Stimulated activated naive CD8-positive, alpha-beta T cell treated with anti-CD3 and anti-CD28 coated beads, Interleukin-15, amount 100 ng/mL, for 72 hours (primary cell): ENCODE measurements around the gene BNIP5.

ENCODE experiments used
- ATAC-seq: fragments of 150-1000 bp; cut with Tn5 transposase; 2 replicates; pipeline ENCODE4 v1.10.0; 2021; ENCODE audit warnings: mild to moderate bottlenecking, moderate library complexity
- DNase-seq, 2 donors: peaks; one replicate each; pipeline ENCODE4 v3.0.0; 2021 to 2022
- H3K27ac Mint-ChIP-seq, 2 donors: one replicate each; pipeline ENCODE4 v1.8.0; 2022; ENCODE audit warnings: mild to moderate bottlenecking in 2 of 2, mixed read lengths in 2 of 2, moderate library complexity in 2 of 2
- H3K27me3 Mint-ChIP-seq: one replicate; pipeline ENCODE4 v1.8.0; 2022; ENCODE audit warnings: mixed read lengths
- H3K4me1 Mint-ChIP-seq: one replicate; pipeline ENCODE4 v1.8.0; 2022; ENCODE audit warnings: mild to moderate bottlenecking, mixed read lengths
- H3K4me3 Mint-ChIP-seq, 2 donors: one replicate each; pipeline ENCODE4 v1.8.0; 2022; ENCODE audit warnings: mild to moderate bottlenecking in 2 of 2, mixed read lengths in 2 of 2, moderate library complexity in 1 of 2
- H3K9me3 Mint-ChIP-seq, 2 donors: one replicate each; pipeline ENCODE4 v1.8.0; 2022; ENCODE audit warnings: mixed read lengths in 2 of 2

The BNIP5 gene

DNA sequence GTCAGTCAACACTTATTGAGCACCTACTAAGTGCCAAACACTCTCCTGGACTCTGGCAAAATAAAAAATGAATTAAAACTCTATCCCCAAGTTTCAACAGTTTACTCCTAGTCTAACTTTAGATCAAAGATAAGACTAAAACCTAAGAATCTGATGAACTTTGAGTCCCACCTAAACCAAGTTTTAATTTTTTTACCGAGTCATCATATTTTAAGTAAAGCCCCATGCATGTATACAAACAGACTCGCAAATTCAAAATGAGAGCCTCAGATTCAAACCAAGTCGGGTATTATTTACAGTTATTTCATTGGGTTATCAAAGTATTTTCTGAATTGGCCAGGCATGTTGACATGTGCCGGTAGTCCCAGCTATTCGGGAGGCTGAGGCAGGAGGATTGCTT lies 28.2 kb downstream of the BNIP5 start:
- H3K4me3 Mint-ChIP-seq, result no peak overlapping the region
- no peak for ATAC-seq
- H3K27ac Mint-ChIP-seq, result no peak overlapping the region
- H3K27me3 Mint-ChIP-seq, result peaks cover 8% of the 10 kb centered on the region
- DNase-seq, result no peak
- H3K9me3 Mint-ChIP-seq, result no peaks in the 10 kb centered on the region
- peaks cover 5% of the 10 kb centered on the region for H3K4me1 Mint-ChIP-seq

DNA sequence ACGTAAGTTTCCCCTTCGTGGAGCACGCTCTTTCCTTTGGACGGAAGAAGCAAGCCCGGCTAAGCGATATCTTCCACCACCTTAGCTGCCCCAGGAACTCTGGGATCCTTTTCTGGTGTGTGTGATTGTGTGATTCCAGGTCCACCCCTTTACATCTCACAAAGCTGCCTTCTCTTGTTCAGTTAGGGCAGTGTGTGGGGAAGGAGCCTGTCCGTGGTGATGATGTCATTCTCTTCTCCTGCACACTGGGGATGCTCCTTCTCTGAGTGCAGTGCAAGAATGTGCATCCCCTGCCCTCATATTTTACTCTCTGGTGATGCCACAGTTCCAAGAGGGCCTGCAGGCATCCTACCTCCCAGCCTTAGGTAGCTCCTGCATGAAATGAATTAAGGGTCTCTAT lies 30.3 kb downstream of the BNIP5 start:
- no peak for DNase-seq
- Mint-ChIP-seq H3K4me1 (peaks cover 15% of the 10 kb centered on the region), H3K4me3 (no peak overlapping the region), H3K9me3 (no peaks in the 10 kb centered on the region), H3K27ac (no peak overlapping the region), H3K27me3 (peaks cover 18% of the 10 kb centered on the region)
- ATAC-seq, result no peak

DNA sequence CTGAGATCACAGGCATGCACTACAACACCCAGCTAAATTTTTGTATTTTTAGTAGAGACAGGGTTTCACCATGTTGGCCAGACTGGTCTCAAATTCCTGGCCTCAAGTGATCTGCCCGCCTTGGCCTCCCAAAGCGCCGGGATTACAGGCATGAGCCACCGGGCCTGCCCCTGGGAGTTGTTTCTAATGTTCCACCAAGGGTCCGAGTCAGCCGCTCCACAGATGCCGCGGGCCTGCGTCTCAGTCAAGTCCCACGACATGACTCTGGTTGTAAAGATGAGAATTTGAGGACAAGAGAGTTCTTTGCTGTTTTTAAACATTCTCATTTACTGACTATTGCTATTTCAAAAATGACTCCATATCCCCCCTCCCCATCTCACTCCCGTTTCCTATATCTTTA lies 30.8 kb downstream of the BNIP5 start:
- H3K9me3 Mint-ChIP-seq, result no peaks in the 10 kb centered on the region
- DNase-seq, result no peak
- H3K27me3 Mint-ChIP-seq, result peaks cover 18% of the 10 kb centered on the region
- no peak overlapping the region for H3K27ac Mint-ChIP-seq
- peaks cover 15% of the 10 kb centered on the region for H3K4me1 Mint-ChIP-seq
- no peak overlapping the region for H3K4me3 Mint-ChIP-seq
- no peak for ATAC-seq

DNA sequence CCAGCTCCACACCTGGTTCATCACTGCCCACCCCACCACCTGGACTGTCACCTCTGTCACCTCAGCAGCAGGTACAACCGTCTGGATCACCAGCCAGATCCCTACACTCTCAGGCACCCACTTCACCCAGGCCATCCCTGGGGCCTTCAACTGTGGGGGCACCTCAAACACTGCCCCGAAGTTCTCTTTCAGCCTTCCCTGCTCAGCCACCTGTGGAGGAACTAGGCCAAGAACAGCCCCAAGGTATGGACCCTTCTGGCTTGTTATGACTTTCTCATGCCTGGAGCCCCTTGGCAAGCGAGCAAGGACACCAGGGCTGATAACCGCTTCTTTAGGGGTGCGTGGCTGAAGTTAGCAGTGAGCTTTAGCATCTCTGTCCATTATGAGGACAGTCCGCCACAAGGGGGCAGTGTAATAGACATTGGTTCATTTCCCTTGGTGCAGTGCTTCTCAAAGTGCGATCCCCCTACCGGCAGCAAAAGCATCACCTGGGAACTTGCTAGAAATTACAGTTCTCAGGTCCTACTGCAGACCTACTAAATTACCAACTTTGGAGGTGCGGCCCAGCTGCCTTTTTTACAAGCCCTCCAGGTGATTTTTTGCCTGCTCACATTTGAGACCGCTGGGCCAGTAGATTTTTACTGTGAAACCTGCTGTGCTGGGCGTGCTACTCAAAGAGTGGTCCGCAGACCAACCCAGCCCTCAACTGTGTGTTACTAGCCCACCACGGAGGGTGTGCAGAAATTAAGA lies 34.3 kb downstream of the BNIP5 start:
- Mint-ChIP-seq H3K4me1 (peaks cover 10% of the 10 kb centered on the region), H3K4me3 (no peak overlapping the region), H3K9me3 (no peaks in the 10 kb centered on the region), H3K27ac (no peak overlapping the region), H3K27me3 (peaks cover 19% of the 10 kb centered on the region)
- peak; percentile 97 for ATAC-seq
- DNase-seq, result peak; percentile 88 to 90

DNA sequence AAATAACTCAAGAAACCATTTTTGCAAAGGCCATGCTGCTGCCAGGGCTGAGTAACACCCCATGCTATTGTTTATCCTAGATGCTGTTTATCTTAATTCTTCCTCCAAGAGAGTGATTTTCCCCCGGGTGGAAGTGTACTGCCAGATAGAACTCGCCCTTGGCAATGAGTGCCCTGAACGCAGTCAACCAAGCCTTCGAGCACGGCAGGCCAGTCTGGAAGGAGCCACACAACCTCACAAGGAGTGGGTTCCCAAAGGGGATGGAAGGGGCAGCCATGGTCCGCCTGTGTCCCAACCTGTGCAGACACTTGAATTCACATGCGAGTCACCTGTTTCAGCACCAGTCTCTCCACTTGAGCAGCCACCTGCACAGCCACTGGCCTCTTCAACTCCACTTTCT lies 34.9 kb downstream of the BNIP5 start:
- H3K4me1 Mint-ChIP-seq, result peaks cover 10% of the 10 kb centered on the region
- no peak overlapping the region for H3K27ac Mint-ChIP-seq
- no peak overlapping the region for H3K4me3 Mint-ChIP-seq
- DNase-seq (no peak), ATAC-seq (no peak)
- H3K27me3 Mint-ChIP-seq, result peaks cover 20% of the 10 kb centered on the region
- H3K9me3 Mint-ChIP-seq, result no peaks in the 10 kb centered on the region

DNA sequence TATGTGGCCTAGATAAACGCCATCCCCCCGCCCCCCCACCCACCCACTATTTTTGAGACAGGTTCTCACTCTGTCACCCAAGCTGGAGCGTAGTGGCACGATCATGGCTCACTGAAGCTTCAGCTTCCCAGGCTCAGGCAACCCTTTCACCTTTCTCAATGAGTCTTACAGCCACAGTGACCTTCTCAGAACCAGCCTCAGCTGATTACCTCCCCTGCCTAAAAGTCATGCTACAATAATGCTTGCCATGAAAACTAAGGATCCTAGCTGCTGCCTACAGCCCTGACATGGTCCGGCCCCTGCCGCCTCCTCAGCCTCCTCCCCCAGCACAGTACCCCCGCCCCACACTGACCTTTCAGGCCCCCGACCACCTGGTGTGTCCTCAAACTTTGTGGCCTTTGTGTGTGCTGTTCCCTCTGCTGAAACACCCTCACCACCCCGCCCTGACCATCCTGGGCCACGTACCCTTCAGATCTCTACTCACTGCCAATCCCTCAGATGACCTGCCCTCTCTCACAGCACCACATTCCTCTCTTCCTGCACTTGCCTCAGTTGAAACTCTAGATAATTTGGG lies 35.5 kb downstream of the BNIP5 start:
- Mint-ChIP-seq H3K27me3 (peaks cover 20% of the 10 kb centered on the region), H3K9me3 (no peaks in the 10 kb centered on the region), H3K4me1 (peaks cover 10% of the 10 kb centered on the region), H3K4me3 (no peak overlapping the region), H3K27ac (no peak overlapping the region)
- DNase-seq, result no peak
- ATAC-seq, result no peak

DNA sequence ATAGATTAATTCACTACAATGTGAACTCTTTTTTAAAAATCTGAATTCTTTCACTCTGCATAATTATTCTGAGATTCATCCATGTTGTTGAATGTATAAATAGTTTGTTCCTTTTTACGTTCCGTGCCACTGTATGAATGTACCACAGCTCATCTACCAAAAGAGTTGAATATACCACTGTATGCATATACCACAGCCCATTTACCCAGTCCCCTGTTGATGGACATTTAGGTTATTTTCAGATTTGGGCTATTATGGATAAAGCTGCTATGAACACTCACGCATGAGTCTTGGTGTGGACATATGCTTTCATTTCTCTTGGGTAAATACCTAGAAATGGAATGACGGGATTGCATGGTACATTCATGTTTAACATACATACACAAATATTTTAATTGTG lies 38.7 kb downstream of the BNIP5 start:
- peaks cover 20% of the 10 kb centered on the region for H3K27me3 Mint-ChIP-seq
- H3K4me3 Mint-ChIP-seq, result no peak overlapping the region
- H3K9me3 Mint-ChIP-seq, result no peaks in the 10 kb centered on the region
- H3K27ac Mint-ChIP-seq, result no peak overlapping the region
- no peak for ATAC-seq
- DNase-seq, result no peak
- peaks cover 10% of the 10 kb centered on the region for H3K4me1 Mint-ChIP-seq

DNA sequence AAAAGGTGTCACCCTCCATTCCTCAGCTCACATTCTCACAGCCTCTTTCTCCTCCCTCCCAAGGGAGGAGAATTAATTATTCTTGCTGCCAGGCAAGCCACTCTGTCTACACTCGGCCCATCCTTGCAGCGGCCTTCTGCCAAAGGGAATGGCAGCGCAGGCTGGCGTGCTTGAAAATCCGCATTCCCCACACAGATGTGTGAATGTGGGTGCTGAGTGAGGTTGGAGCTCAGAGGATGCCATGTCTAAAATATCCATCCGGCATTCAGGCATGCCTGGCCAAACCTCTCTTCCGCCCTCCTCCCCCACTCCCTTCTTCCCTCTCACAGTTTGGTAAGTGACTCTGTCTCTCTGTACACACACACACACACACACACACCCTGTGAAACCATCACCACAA lies 39.2 kb downstream of the BNIP5 start:
- H3K4me3 Mint-ChIP-seq, result no peak overlapping the region
- peaks cover 18% of the 10 kb centered on the region for H3K27me3 Mint-ChIP-seq
- ATAC-seq (no peak), DNase-seq (no peak)
- no peak overlapping the region for H3K27ac Mint-ChIP-seq
- H3K4me1 Mint-ChIP-seq, result peaks cover 6% of the 10 kb centered on the region
- H3K9me3 Mint-ChIP-seq, result no peaks in the 10 kb centered on the region

DNA sequence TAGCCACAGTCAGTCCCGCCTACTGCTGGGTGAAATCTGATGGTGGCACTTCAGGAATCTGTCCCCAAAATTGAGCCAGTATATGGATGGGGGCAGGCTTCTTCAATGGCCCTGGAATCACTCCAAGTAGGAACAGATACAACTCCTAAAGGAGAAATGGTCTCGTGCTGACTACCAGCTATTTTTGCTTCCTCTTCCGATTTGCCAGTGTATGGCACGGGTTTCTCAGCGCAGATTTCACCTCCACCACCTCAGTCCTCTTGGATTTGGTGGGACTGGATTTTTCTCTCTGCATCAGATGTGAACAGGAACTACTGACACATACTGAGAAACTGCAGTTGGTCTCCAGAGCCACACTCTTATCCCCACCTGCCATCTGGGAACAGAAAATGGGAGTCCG lies 39.6 kb downstream of the BNIP5 start:
- Mint-ChIP-seq H3K9me3 (no peaks in the 10 kb centered on the region), H3K4me3 (no peak overlapping the region), H3K27ac (no peak overlapping the region), H3K27me3 (peaks cover 14% of the 10 kb centered on the region), H3K4me1 (peaks cover 2% of the 10 kb centered on the region)
- ATAC-seq (no peak), DNase-seq (no peak)

DNA sequence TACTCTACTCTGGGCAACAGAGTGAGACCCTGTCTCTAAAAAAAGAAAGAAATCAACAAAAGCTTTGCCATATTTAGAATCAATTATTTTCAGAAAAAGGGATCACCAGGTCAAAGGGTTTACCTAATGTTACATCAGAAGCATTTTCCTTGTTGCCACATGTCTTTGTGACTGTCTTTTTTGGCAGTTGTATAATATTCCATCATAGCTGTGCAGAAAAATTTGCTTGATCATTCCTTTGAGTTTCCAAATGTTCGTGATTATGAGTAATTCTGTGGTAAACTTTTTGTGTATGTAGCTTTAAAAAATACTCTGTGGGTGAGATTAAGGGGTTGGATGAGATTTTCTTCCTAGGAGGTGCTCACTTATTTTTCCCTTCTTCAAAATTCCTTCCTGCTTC lies 40.4 kb downstream of the BNIP5 start:
- no peak for DNase-seq
- no peak for ATAC-seq
- Mint-ChIP-seq H3K9me3 (no peaks in the 10 kb centered on the region), H3K4me3 (no peak overlapping the region), H3K4me1 (peaks cover 4% of the 10 kb centered on the region), H3K27me3 (peaks cover 9% of the 10 kb centered on the region), H3K27ac (no peak overlapping the region)

DNA sequence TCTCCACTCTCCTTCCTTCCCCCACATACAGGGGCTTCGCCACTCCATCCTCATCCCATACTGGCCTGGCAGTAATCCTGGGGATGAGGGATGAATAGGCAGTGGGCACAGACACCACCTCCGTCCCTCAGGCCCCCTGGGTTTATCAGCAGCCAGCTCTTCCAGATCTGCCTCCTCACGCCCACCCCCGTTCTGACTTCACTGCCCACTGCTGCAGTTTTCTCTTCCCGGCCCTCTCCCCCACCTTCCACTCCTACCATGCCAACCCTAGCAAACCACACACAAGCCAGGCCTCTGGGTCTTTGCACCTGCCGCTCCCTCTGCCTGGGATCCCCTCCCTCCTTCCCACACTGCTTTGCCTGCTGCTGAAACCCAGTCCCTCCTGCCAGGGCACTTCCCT lies 44.5 kb downstream of the BNIP5 start:
- no peak overlapping the region for H3K4me3 Mint-ChIP-seq

DNA sequence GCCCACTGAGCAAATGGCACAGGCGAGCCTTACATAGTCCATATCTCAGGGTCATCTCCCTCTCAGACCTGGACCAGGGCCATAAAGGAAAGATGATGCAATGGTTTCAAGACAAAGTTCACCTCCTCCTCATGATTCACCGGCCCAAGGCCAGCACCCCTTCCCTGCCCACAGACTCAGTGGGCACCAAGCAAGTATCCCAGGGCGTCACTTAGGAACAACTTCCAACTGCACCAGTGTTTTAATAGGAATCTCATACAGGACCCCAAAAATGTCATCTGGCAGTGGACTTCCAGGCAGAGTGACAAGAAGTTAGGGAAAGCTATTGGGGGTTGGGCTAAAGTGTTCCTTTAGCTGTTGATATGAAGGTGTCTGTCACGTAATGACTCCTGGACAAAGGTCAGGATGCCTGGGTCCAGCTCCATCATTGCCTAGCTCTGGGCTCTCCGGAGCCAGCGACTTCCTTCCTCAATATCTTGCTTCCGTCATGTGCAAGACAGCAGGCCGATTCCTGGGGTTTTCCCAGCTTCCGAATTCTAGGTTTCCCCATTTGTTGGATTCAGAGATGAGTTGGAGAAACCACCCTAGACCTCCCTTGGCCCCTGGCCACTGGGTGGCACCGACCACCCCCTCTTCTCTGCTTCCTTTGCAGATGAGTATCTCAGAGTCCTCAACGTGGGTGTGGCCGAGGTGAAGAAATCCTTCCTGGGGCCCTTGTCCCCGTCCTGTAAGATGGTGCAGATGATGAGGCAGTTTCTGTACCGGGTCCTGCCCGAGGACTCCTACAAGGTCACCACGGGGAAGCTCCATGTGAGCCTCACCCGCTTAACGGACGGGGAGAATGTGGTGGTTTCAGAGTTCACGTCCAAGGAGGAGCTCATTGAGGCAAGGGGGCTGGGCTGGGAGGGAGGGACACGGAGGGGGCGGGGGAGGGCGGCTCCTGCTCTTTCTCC lies 45.7 kb downstream of the BNIP5 start:
- H3K4me3 Mint-ChIP-seq, result peak overlapping the region in 1 of 2 donors; percentile 19
- H3K27me3 Mint-ChIP-seq, result peaks cover 11% of the 10 kb centered on the region
- ATAC-seq (no peak), DNase-seq (no peak)
- no peaks in the 10 kb centered on the region for H3K9me3 Mint-ChIP-seq
- H3K27ac Mint-ChIP-seq, result peak overlapping the region in 1 of 2 donors; percentile 86
- H3K4me1 Mint-ChIP-seq, result peaks cover 19% of the 10 kb centered on the region

More for the DNA sequence above, 44.5 kb downstream of the BNIP5 start:
- Mint-ChIP-seq H3K27me3 (peaks cover 2% of the 10 kb centered on the region), H3K27ac (no peak overlapping the region), H3K9me3 (no peaks in the 10 kb centered on the region), H3K4me1 (peaks cover 19% of the 10 kb centered on the region)
- DNase-seq, result no peak
- peak; percentile 18 for ATAC-seq

DNA sequence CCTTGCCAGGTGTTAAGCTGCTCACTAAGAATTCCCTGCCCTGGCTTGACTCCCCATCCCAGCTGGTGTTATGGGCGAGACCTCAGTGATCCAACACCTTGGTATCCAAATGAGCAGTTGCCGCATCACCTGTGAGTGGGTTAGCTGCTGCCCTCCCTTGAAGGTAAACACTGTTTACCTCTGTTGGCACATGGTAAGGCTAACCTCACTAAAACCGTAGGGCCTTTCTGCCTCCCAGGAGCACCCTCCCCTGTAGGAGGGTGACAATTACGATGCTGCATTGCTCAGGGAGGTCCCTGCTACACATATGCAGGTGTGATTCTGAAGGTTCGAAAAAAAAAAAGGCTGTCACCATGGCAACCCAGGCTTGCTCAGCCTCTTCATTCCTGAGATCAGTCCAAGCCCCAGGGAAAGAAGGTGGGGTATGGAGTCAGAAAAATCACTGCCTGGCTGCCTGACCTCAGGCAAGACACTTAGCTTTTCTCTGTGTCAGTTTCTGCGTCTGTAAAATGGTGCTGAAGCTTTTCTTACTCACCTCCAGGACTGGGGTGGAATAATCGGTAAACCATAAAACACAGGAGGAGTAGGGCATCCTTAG lies 47.3 kb downstream of the BNIP5 start:
- Mint-ChIP-seq H3K4me3 (no peak overlapping the region), H3K4me1 (peaks cover 19% of the 10 kb centered on the region), H3K9me3 (no peaks in the 10 kb centered on the region), H3K27me3 (peaks cover 26% of the 10 kb centered on the region), H3K27ac (peak overlapping the region in 1 of 2 donors; percentile 73)
- no peak for ATAC-seq
- DNase-seq, result no peak

DNA sequence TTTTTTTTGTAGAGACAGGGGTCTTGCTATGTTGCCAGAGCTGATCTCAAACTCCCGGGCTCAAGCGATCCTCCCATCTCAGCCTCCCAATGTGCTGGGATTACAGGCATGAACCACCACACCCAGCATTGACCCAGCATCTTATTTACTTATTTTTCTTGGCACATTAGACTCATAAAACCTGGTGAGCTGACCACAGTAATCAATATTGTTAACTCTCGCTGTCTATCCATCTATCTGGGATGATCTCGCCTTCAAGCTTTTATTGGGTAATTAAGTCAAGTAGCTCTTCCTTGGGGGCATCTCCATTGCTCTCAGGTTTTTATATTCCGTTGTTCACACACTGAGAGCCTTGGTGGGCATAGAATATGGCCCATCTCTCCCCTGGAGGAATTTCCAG lies 49.8 kb downstream of the BNIP5 start:
- DNase-seq, result no peak
- no peaks in the 10 kb centered on the region for H3K9me3 Mint-ChIP-seq
- H3K27ac Mint-ChIP-seq, result no peak overlapping the region
- H3K27me3 Mint-ChIP-seq, result peaks cover 46% of the 10 kb centered on the region
- H3K4me3 Mint-ChIP-seq, result no peak overlapping the region
- H3K4me1 Mint-ChIP-seq, result peaks cover 19% of the 10 kb centered on the region
- ATAC-seq, result no peak

DNA sequence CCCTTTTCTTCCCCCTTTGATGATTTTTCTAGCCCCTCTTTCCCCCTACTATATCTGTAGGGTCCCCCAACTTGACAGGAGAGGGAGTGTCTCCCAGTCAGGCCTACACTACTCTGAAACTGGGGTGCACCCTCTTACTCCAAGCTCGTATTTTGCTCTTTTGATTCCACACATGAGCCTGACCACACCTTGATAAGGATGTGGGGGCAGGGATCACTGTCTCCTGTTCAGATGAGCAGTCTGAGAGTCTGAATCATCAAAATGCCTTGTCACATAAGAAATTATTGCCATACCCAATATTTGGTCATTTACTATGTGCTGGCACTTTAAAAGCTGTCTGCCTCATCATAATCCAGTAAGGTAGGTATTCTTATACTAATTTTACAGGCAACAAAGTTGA lies 50.9 kb downstream of the BNIP5 start:
- Mint-ChIP-seq H3K27me3 (peaks cover 55% of the 10 kb centered on the region), H3K4me1 (peaks cover 10% of the 10 kb centered on the region), H3K27ac (no peak overlapping the region), H3K4me3 (no peak overlapping the region), H3K9me3 (no peaks in the 10 kb centered on the region)
- ATAC-seq, result no peak
- no peak for DNase-seq
